HG02943 (cell line): Measurements from ENCODE around the gene DNAJC15.

Experiments
- ATAC-seq: cut with Tn5 transposase; IDR thresholded peaks from one replicate; pipeline ENCODE4 v1.9.1; 2021; ENCODE audit warnings: mild to moderate bottlenecking, low read depth, moderate library complexity; ENCODE audit not compliant: unreplicated experiment

DNAJC15 gene

GRCh38 chr13:43118521-43118920, 95.1 kb downstream of the DNAJC15 start:
- no peak for ATAC-seq

GRCh38 chr13:43119206-43119605, 95.8 kb downstream of the DNAJC15 start:
- no peak for ATAC-seq

- no peak for ATAC-seq
Observed at GRCh38 chr13:43122791-43123190, 99.4 kb downstream of the DNAJC15 start.

GRCh38 chr13:43123856-43124255, 100.5 kb downstream of the DNAJC15 start:
- no peak for ATAC-seq

- ATAC-seq: no peak
Observed at GRCh38 chr13:43124490-43124889, 101.1 kb downstream of the DNAJC15 start.

GRCh38 chr13:43126420-43126819, 103.0 kb downstream of the DNAJC15 start:
- ATAC-seq: no peak

- no peak for ATAC-seq
Observed at GRCh38 chr13:43127103-43127798, 103.9 kb downstream of the DNAJC15 start.

- ATAC-seq: no peak
Observed at GRCh38 chr13:43127827-43128226, 104.4 kb downstream of the DNAJC15 start.

GRCh38 chr13:43128504-43128961, 105.1 kb downstream of the DNAJC15 start:
- no peak for ATAC-seq

- ATAC-seq: no peak
Observed at GRCh38 chr13:43129066-43129465, 105.7 kb downstream of the DNAJC15 start.

- ATAC-seq: no peak
Observed at GRCh38 chr13:43129511-43130110, 106.2 kb downstream of the DNAJC15 start.

GRCh38 chr13:43132257-43132656, 108.9 kb downstream of the DNAJC15 start:
- no peak for ATAC-seq

- no peak for ATAC-seq
Observed at GRCh38 chr13:43132911-43133310, 109.5 kb downstream of the DNAJC15 start.

GRCh38 chr13:43133792-43134191, 110.4 kb downstream of the DNAJC15 start:
- no peak for ATAC-seq

- no peak for ATAC-seq
Observed at GRCh38 chr13:43134868-43135267, 111.5 kb downstream of the DNAJC15 start.

- no peak for ATAC-seq
Observed at GRCh38 chr13:43135516-43135915, 112.1 kb downstream of the DNAJC15 start.

GRCh38 chr13:43136920-43137575, 113.7 kb downstream of the DNAJC15 start:
- no peak for ATAC-seq

GRCh38 chr13:43139211-43139610, 115.8 kb downstream of the DNAJC15 start:
- no peak for ATAC-seq

- ATAC-seq: no peak
Observed at GRCh38 chr13:43139921-43140320, 116.5 kb downstream of the DNAJC15 start.

GRCh38 chr13:43140985-43141384, 117.6 kb downstream of the DNAJC15 start:
- no peak for ATAC-seq

- ATAC-seq: no peak
Observed at GRCh38 chr13:43141685-43142084, 118.3 kb downstream of the DNAJC15 start.

- ATAC-seq: no peak
Observed at GRCh38 chr13:43143591-43143990, 120.2 kb downstream of the DNAJC15 start.
